HCT116 (cell line): ENCODE data around the gene LRRC4C. TPM values are rescaled to one million over a fixed set of nuclear protein-coding genes. Genes with fewer than 3 reads are reported as not detected.

Source experiments
- ATAC-seq: fragments of 200-7000 bp; cut with Tn5 transposase; 2 replicates; pipeline ENCODE4 v1.9.1; 2020; ENCODE audit warnings: mild to moderate bottlenecking, moderate library complexity
- BruUV-seq: library from RNA; stranded (reverse); fragments of 400-500 nt; replicated peaks from 2 replicates; lab custom pipeline; 2021; lab: Mats Ljungman, UMichigan
- CTCF ChIA-PET: fragments of 300-600 bp; sonication (Branson Sonifier 250); formaldehyde crosslinking; loops from one replicate; lab custom pipeline; 2021; ENCODE audit warnings: antibody characterized with exemption; lab: Charles Lee
- POLR2A ChIA-PET: fragments of 300-600, 350-600 bp; sonication (Branson Sonifier 250); formaldehyde crosslinking; loops from one replicate; lab custom pipeline; 2021; ENCODE audit warnings: antibody characterized with exemption; lab: Charles Lee
- RAD21 ChIA-PET, 2 experiments: fragments of 300-600 bp; sonication (Branson Sonifier 250); formaldehyde crosslinking; loops; one replicate each; lab custom pipeline; 2023; ENCODE audit warnings: low total read pairs in 2 of 2; ENCODE audit not compliant: uncharacterized antibody in 2 of 2, unreplicated experiment in 2 of 2, low non-redundant PET in 1 of 2; lab: Charles Lee
- DNase-seq: peaks from one replicate; pipeline ENCODE4 v3.0.0-alpha.2; 2010; ENCODE audit warnings: low read depth, low spot score
- H2AFZ ChIP-seq: fragments of 200-600 bp; shearing (Covaris generic), sonication (generic); 2 replicates; pipeline ENCODE4 v1.6.1; 2017; ENCODE audit warnings: low read depth, mixed run types, mixed read lengths, antibody characterized with exemption, low read length; ENCODE audit not compliant: poor library complexity, severe bottlenecking
- H3K27ac ChIP-seq: 2 replicates; pipeline ENCODE4 v1.5.1; 2012; ENCODE audit warnings: low read depth, low read length
- H3K27me3 ChIP-seq: fragments of 200-600 bp; sonication (generic); 2 replicates; pipeline ENCODE4 v1.6.1; 2016; ENCODE audit warnings: mixed run types, low read length, mixed read lengths; ENCODE audit not compliant: insufficient read depth
- H3K36me3 ChIP-seq, 2 experiments: fragments of 200-500 bp in 1 of 2; fragments of 200-600 bp in 1 of 2; sonication (Bioruptor generic) in 1 of 2; sonication (generic) in 1 of 2; 2 replicates each; pipeline versions ENCODE4 v1.5.1 to v1.6.1; 2014 to 2016; ENCODE audit warnings: low read length in 2 of 2, inconsistent platforms in 1 of 2, mixed read lengths in 1 of 2, mixed run types in 1 of 2; ENCODE audit not compliant: insufficient read depth in 2 of 2, control insufficient read depth in 1 of 2
- H3K4me1 ChIP-seq, 2 experiments: fragments of 200-600 bp in 1 of 2; sonication (generic) in 1 of 2; 2 replicates each; pipeline versions ENCODE4 v1.5.1 to v1.6.1; 2012 to 2017; ENCODE audit warnings: low read length in 2 of 2, inconsistent platforms in 1 of 2, mild to moderate bottlenecking in 1 of 2, mixed read lengths in 1 of 2, mixed run types in 1 of 2, moderate library complexity in 1 of 2; ENCODE audit not compliant: insufficient read depth in 2 of 2, control insufficient read depth in 1 of 2
- H3K4me2 ChIP-seq: fragments of 200-600 bp; sonication (generic); 2 replicates; pipeline ENCODE4 v1.6.1; 2017; ENCODE audit warnings: mixed run types, low read length, mixed read lengths
- H3K4me3 ChIP-seq, 2 experiments: fragments of 200-600 bp in 1 of 2; sonication (generic) in 1 of 2; replicated peaks in 1 of 2; 2 replicates each; pipeline ENCODE4 v1.5.1; 2011 to 2016; ENCODE audit warnings: low read length in 2 of 2, control low read depth in 1 of 2, low read depth in 1 of 2, mild to moderate bottlenecking in 1 of 2, mixed read lengths in 1 of 2, mixed run types in 1 of 2
- H3K79me2 ChIP-seq: fragments of 200-600 bp; sonication (generic); 2 replicates; pipeline ENCODE4 v1.6.1; 2017; ENCODE audit warnings: mild to moderate bottlenecking, mixed run types, low read length, moderate library complexity, mixed read lengths; ENCODE audit not compliant: insufficient read depth
- H3K9ac ChIP-seq: fragments of 200-600 bp; sonication (generic); 2 replicates; pipeline ENCODE4 v1.6.1; 2016; ENCODE audit warnings: low read length, mixed read lengths
- H3K9me2 ChIP-seq: fragments of 200-600 bp; sonication (generic), shearing (Covaris generic); 2 replicates; pipeline ENCODE4 v1.6.1; 2017; ENCODE audit warnings: mixed run types, mild to moderate bottlenecking, moderate library complexity; ENCODE audit not compliant: insufficient read depth
- H3K9me3 ChIP-seq, 2 experiments: fragments of 200-500 bp in 1 of 2; fragments of 200-600 bp in 1 of 2; sonication (Bioruptor generic) in 1 of 2; sonication (generic) in 1 of 2; 2 replicates each; pipeline ENCODE4 v1.6.1; 2014 to 2017; ENCODE audit warnings: low read length in 2 of 2, mixed read lengths in 2 of 2, inconsistent platforms in 1 of 2, low read depth in 1 of 2, mild to moderate bottlenecking in 1 of 2, mixed run types in 1 of 2, moderate library complexity in 1 of 2; ENCODE audit not compliant: control insufficient read depth in 1 of 2, insufficient read depth in 1 of 2
- H4K20me1 ChIP-seq: fragments of 200-600 bp; sonication (generic), shearing (Covaris generic); 2 replicates; pipeline ENCODE4 v1.6.1; 2017; ENCODE audit warnings: mixed run types, mild to moderate bottlenecking, moderate library complexity; ENCODE audit not compliant: insufficient read depth
- CBX3 ChIP-seq: IDR thresholded peaks from 2 replicates; pipeline ENCODE4 v1.6.1; 2012; ENCODE audit warnings: low read depth
- ELF1 ChIP-seq: IDR thresholded peaks from 2 replicates; pipeline ENCODE4 v1.6.1; 2012; ENCODE audit warnings: low read depth, borderline replicate concordance
- EZH2 ChIP-seq: fragments of 200-600 bp; sonication (generic); IDR thresholded peaks from 2 replicates; pipeline ENCODE4 v1.6.1; 2017; ENCODE audit warnings: antibody characterized with exemption, mixed run types
- EZH2phosphoT487 ChIP-seq: fragments of 200-600 bp; IDR thresholded peaks from 2 replicates; pipeline ENCODE4 v1.6.1; 2018; ENCODE audit warnings: antibody characterized with exemption, borderline replicate concordance
- FOSL1 ChIP-seq: IDR thresholded peaks from 2 replicates; pipeline ENCODE4 v1.6.1; 2012; ENCODE audit warnings: low read depth
- JUND ChIP-seq: IDR thresholded peaks from 2 replicates; pipeline ENCODE4 v1.6.1; 2012
- POLR2AphosphoS5 ChIP-seq: IDR thresholded peaks from 2 replicates; pipeline ENCODE4 v1.6.1; 2011; ENCODE audit warnings: mild to moderate bottlenecking, low read depth, low read length, moderate library complexity
- RAD21 ChIP-seq: IDR thresholded peaks from 2 replicates; pipeline ENCODE4 v1.6.1; 2012; ENCODE audit warnings: low read depth, mild to moderate bottlenecking
- SIN3A ChIP-seq: IDR thresholded peaks from 2 replicates; pipeline ENCODE4 v1.6.1; 2012; ENCODE audit warnings: low read depth
- SP1 ChIP-seq: IDR thresholded peaks from 2 replicates; pipeline ENCODE4 v1.6.1; 2012; ENCODE audit warnings: low read depth
- SRF ChIP-seq: IDR thresholded peaks from 2 replicates; pipeline ENCODE4 v1.6.1; 2012; ENCODE audit warnings: low read depth
- TCF7L2 ChIP-seq: IDR thresholded peaks from 2 replicates; pipeline ENCODE4 v1.7.0; 2011; ENCODE audit warnings: borderline replicate concordance, inconsistent platforms; ENCODE audit not compliant: insufficient read depth, insufficient read length; ENCODE audit errors: extremely low read depth
- YY1 ChIP-seq: IDR thresholded peaks from 2 replicates; pipeline ENCODE4 v1.6.1; 2011; ENCODE audit warnings: low read length, low read depth, moderate library complexity, mild to moderate bottlenecking; ENCODE audit not compliant: insufficient replicate concordance; ENCODE audit errors: extremely low read depth
- ZFX ChIP-seq: fragments of 450-650 bp; IDR thresholded peaks from 2 replicates; pipeline ENCODE4 v1.6.1; 2017
- ZNF274 ChIP-seq: fragments of 200-500 bp; sonication (Bioruptor generic); IDR thresholded peaks from 2 replicates; pipeline ENCODE4 v1.6.1; 2014; ENCODE audit warnings: mild to moderate bottlenecking, low read depth, low read length, inconsistent platforms
- intact Hi-C: fragments of 100-400 bp; cut with micrococcal nuclease; formaldehyde crosslinking; loops from 2 replicates; pipeline ENCODE4 v1.10.0; 2022
- total RNA-seq: library from RNA; stranded (reverse); gene quantifications from one replicate; pipeline ENCODE4 v1.2.1, GENCODE V29; 2021; ENCODE audit not compliant: unreplicated experiment
- TF ChIP-seq, protein P1 (sequence below): IDR thresholded peaks from 2 replicates; pipeline ENCODE4 v1.6.1; 2012
- TF ChIP-seq, protein P2 (sequence below): IDR thresholded peaks from 2 replicates; pipeline ENCODE4 v1.6.1; 2012
- TF ChIP-seq, protein P3 (sequence below): IDR thresholded peaks from 2 replicates; pipeline ENCODE4 v1.6.1; 2012; ENCODE audit warnings: low read depth
- TF ChIP-seq, protein P4 (sequence below), 3 experiments: fragments of 200-600 bp in 1 of 3; sonication (generic) in 1 of 3; IDR thresholded peaks in 2 of 3; conservative IDR thresholded peaks in 1 of 3; 2 replicates each; pipeline ENCODE4 v1.5.1; 2012 to 2017; ENCODE audit warnings: low read depth in 2 of 3, low read length in 2 of 3, antibody characterized with exemption in 1 of 3, borderline replicate concordance in 1 of 3, control low read depth in 1 of 3, mild to moderate bottlenecking in 1 of 3, mixed read lengths in 1 of 3, mixed run types in 1 of 3, moderate library complexity in 1 of 3; ENCODE audit not compliant: insufficient read depth in 1 of 3

LRRC4C gene
- total RNA-seq, 1 experiment from 2014 or later, result not detected

DNA sequence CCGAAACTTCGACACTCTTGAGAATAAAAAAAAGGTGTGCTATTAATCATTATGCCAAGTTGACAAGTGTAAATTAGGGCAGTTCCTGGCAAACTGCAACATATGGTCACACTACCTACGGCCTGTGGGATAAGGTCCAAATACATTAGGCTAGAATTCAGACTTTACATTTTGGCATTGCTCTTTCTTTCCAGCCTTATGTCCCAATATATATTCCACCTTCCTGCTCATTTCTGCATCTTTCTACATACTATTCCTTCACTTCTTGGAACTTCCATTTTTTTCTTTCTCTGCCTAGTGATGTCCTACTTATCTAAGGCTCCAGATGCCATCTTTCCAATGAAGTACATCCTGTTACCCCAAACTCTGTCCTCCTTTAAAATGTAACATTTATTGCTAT lies 577.2 kb downstream of the LRRC4C start:
- CTCF ChIA-PET, result no interaction called here

More for the DNA sequence above, 577.2 kb downstream of the LRRC4C start:
- Histone ChIP-seq H3K9me2 (no peaks in the 10 kb centered on the region), H3K9me3 (peaks cover 10 to 11% of the 10 kb centered on the region in 2 experiments; a peak in 2 of 4 replicates), H3K36me3 (no peaks in the 10 kb centered on the region), H2AFZ (no peak overlapping the region), H3K27ac (no peak overlapping the region), H3K9ac (no peak overlapping the region), H3K79me2 (no peaks in the 10 kb centered on the region), H3K27me3 (no peaks in the 10 kb centered on the region), H3K4me3 (no peak overlapping the region), H3K4me1 (no peaks in the 10 kb centered on the region), H4K20me1 (no peaks in the 10 kb centered on the region)
- RAD21 ChIA-PET, result no interaction called here
- BruUV-seq, result no TSS peak
- ATAC-seq, result no peak
- no peak for DNase-seq
- intact Hi-C loops, result no loop called here
- TF ChIP-seq EZH2phosphoT487 (no peak), JUND (no peak), SP1 (no peak), SRF (no peak), EZH2 (no peak), YY1 (no peak), RAD21 (no peak), TCF7L2 (no peak), CBX3 (no peak), ZFX (no peak), ZNF274 (no peak), POLR2AphosphoS5 (no peak), ELF1 (no peak), FOSL1 (no peak), SIN3A (no peak)
- TF ChIP-seq, protein P1, sequence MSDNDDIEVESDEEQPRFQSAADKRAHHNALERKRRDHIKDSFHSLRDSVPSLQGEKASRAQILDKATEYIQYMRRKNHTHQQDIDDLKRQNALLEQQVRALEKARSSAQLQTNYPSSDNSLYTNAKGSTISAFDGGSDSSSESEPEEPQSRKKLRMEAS, result no peak
- TF ChIP-seq, protein P2, sequence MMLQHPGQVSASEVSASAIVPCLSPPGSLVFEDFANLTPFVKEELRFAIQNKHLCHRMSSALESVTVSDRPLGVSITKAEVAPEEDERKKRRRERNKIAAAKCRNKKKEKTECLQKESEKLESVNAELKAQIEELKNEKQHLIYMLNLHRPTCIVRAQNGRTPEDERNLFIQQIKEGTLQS, result no peak
- TF ChIP-seq, protein P3, sequence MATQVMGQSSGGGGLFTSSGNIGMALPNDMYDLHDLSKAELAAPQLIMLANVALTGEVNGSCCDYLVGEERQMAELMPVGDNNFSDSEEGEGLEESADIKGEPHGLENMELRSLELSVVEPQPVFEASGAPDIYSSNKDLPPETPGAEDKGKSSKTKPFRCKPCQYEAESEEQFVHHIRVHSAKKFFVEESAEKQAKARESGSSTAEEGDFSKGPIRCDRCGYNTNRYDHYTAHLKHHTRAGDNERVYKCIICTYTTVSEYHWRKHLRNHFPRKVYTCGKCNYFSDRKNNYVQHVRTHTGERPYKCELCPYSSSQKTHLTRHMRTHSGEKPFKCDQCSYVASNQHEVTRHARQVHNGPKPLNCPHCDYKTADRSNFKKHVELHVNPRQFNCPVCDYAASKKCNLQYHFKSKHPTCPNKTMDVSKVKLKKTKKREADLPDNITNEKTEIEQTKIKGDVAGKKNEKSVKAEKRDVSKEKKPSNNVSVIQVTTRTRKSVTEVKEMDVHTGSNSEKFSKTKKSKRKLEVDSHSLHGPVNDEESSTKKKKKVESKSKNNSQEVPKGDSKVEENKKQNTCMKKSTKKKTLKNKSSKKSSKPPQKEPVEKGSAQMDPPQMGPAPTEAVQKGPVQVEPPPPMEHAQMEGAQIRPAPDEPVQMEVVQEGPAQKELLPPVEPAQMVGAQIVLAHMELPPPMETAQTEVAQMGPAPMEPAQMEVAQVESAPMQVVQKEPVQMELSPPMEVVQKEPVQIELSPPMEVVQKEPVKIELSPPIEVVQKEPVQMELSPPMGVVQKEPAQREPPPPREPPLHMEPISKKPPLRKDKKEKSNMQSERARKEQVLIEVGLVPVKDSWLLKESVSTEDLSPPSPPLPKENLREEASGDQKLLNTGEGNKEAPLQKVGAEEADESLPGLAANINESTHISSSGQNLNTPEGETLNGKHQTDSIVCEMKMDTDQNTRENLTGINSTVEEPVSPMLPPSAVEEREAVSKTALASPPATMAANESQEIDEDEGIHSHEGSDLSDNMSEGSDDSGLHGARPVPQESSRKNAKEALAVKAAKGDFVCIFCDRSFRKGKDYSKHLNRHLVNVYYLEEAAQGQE, result no peak
- TF ChIP-seq, protein P4, sequence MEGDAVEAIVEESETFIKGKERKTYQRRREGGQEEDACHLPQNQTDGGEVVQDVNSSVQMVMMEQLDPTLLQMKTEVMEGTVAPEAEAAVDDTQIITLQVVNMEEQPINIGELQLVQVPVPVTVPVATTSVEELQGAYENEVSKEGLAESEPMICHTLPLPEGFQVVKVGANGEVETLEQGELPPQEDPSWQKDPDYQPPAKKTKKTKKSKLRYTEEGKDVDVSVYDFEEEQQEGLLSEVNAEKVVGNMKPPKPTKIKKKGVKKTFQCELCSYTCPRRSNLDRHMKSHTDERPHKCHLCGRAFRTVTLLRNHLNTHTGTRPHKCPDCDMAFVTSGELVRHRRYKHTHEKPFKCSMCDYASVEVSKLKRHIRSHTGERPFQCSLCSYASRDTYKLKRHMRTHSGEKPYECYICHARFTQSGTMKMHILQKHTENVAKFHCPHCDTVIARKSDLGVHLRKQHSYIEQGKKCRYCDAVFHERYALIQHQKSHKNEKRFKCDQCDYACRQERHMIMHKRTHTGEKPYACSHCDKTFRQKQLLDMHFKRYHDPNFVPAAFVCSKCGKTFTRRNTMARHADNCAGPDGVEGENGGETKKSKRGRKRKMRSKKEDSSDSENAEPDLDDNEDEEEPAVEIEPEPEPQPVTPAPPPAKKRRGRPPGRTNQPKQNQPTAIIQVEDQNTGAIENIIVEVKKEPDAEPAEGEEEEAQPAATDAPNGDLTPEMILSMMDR (IDR thresholded peaks at IDR 0.05 in 2 of 3, conservative IDR thresholded peaks at IDR 0.05 in 1 of 3; ENCODE audit: borderline replicate concordance in 1 of 3, insufficient read depth in 1 of 3, low read depth in 2 of 3, low read length in 2 of 3), result no peak
- TF ChIP-seq, all 23 proteins: peak for 0
- no peak overlapping the region for H3K4me2 ChIP-seq
- POLR2A ChIA-PET, result no interaction called here
